ENCODE data around the gene HNF4A. TPM values are rescaled to one million over a fixed set of nuclear protein-coding genes. Genes with fewer than 3 reads are reported as not detected.

HNF4A gene
- total RNA-seq, 2 experiments from 2014 or later = not detected

- no peak overlapping the region for H3K4me2 ChIP-seq (ENCODE audit: low read length)
- no TSS peak for BruUV-seq (replicated peaks)
- H3K36me3 ChIP-seq (ENCODE audit: insufficient read depth, low read length) = no peaks in the 10 kb centered on the region
- ChIA-PET CTCF (ENCODE audit: unreplicated experiment) (no interaction called here), POLR2A (no interaction called here)
- no peak overlapping the region for H2AFZ ChIP-seq (ENCODE audit: low read length)
- no peaks in the 10 kb centered on the region for H3K4me1 ChIP-seq (ENCODE audit: insufficient read depth, low read length, poor library complexity, severe bottlenecking)
- intact Hi-C loops (cut with micrococcal nuclease; ENCODE audit: unreplicated experiment) = no loop called here
- no peaks in the 10 kb centered on the region for H3K9me3 ChIP-seq (ENCODE audit: low read length)
- DNase-seq (ENCODE audit: low spot score) = no peak
- TF ChIP-seq EZH2phosphoT487 (IDR thresholded peaks at IDR 0.05; ENCODE audit: borderline replicate concordance, low read depth, low read length) (no peak), CTCF (conservative IDR thresholded peaks at IDR 0.05; ENCODE audit: low read length) (no peak)
- H3K79me2 ChIP-seq (ENCODE audit: insufficient read depth, low read depth, low read length) = no peaks in the 10 kb centered on the region; the same call in 1 of the 2 replicates
- H3K27ac ChIP-seq (ENCODE audit: low read depth, low read length, poor library complexity, severe bottlenecking) = no peak overlapping the region
- H4K20me1 ChIP-seq (ENCODE audit: insufficient read depth, low read length) = no peaks in the 10 kb centered on the region
- no peaks in the 10 kb centered on the region for H3K9me2 ChIP-seq (ENCODE audit: insufficient read depth, low read length)
- no peak overlapping the region for H3K4me3 ChIP-seq (ENCODE audit: low read depth, low read length, poor library complexity, severe bottlenecking)
These were observed 83.3 kb downstream of the HNF4A start for GRCh38 chr20:44438782-44439181.

GRCh38 chr20:44439318-44439717 lies 83.8 kb downstream of the HNF4A start:
- no peaks in the 10 kb centered on the region for H3K9me2 ChIP-seq (ENCODE audit: insufficient read depth, low read length)
- H4K20me1 ChIP-seq (ENCODE audit: insufficient read depth, low read length) = no peaks in the 10 kb centered on the region
- BruUV-seq (replicated peaks) = no TSS peak
- H2AFZ ChIP-seq (ENCODE audit: low read length) = no peak overlapping the region
- H3K4me1 ChIP-seq (ENCODE audit: insufficient read depth, low read length, poor library complexity, severe bottlenecking) = no peaks in the 10 kb centered on the region
- no peaks in the 10 kb centered on the region for H3K9me3 ChIP-seq (ENCODE audit: low read length)
- intact Hi-C loops (cut with micrococcal nuclease; ENCODE audit: unreplicated experiment) = no loop called here
- ChIA-PET POLR2A (no interaction called here), CTCF (ENCODE audit: unreplicated experiment) (no interaction called here)
- no peaks in the 10 kb centered on the region; the same call in 1 of the 2 replicates for H3K79me2 ChIP-seq (ENCODE audit: insufficient read depth, low read depth, low read length)
- no peaks in the 10 kb centered on the region for H3K36me3 ChIP-seq (ENCODE audit: insufficient read depth, low read length)
- no peak overlapping the region for H3K4me3 ChIP-seq (ENCODE audit: low read depth, low read length, poor library complexity, severe bottlenecking)
- no peak for DNase-seq (ENCODE audit: low spot score)
- no peak for TF ChIP-seq CTCF (conservative IDR thresholded peaks at IDR 0.05; ENCODE audit: low read length)
- TF ChIP-seq EZH2phosphoT487 (IDR thresholded peaks at IDR 0.05; ENCODE audit: borderline replicate concordance, low read depth, low read length) = no peak
- H3K4me2 ChIP-seq (ENCODE audit: low read length) = no peak overlapping the region
- no peak overlapping the region for H3K27ac ChIP-seq (ENCODE audit: low read depth, low read length, poor library complexity, severe bottlenecking)

- ChIA-PET CTCF (ENCODE audit: unreplicated experiment) (no interaction called here), POLR2A (no interaction called here)
- DNase-seq (ENCODE audit: low spot score) = no peak
- Histone ChIP-seq H3K4me2 (ENCODE audit: low read length) (no peak overlapping the region), H3K27ac (ENCODE audit: low read depth, low read length, poor library complexity, severe bottlenecking) (no peak overlapping the region), H3K4me3 (ENCODE audit: low read depth, low read length, poor library complexity, severe bottlenecking) (no peak overlapping the region), H3K9me3 (ENCODE audit: low read length) (no peaks in the 10 kb centered on the region), H3K79me2 (ENCODE audit: insufficient read depth, low read depth, low read length) (no peaks in the 10 kb centered on the region; the same call in 1 of the 2 replicates), H2AFZ (ENCODE audit: low read length) (no peak overlapping the region), H3K4me1 (ENCODE audit: insufficient read depth, low read length, poor library complexity, severe bottlenecking) (no peaks in the 10 kb centered on the region), H4K20me1 (ENCODE audit: insufficient read depth, low read length) (no peaks in the 10 kb centered on the region), H3K9me2 (ENCODE audit: insufficient read depth, low read length) (no peaks in the 10 kb centered on the region), H3K36me3 (ENCODE audit: insufficient read depth, low read length) (no peaks in the 10 kb centered on the region)
- intact Hi-C loops (cut with micrococcal nuclease; ENCODE audit: unreplicated experiment) = no loop called here
- no TSS peak for BruUV-seq (replicated peaks)
- no peak for TF ChIP-seq EZH2phosphoT487 (IDR thresholded peaks at IDR 0.05; ENCODE audit: borderline replicate concordance, low read depth, low read length)
- TF ChIP-seq CTCF (conservative IDR thresholded peaks at IDR 0.05; ENCODE audit: low read length) = no peak
These were observed 87.0 kb downstream of the HNF4A start for GRCh38 chr20:44442298-44443070.

Data from OCI-LY7 (cell line).